Measurements from ENCODE around the gene TCN2. TPM values are rescaled to one million over a fixed set of nuclear protein-coding genes. Genes with fewer than 3 reads are reported as not detected.

TCN2 gene
- total RNA-seq, 1 donor from 2014 or later: 14.5 TPM

DNA sequence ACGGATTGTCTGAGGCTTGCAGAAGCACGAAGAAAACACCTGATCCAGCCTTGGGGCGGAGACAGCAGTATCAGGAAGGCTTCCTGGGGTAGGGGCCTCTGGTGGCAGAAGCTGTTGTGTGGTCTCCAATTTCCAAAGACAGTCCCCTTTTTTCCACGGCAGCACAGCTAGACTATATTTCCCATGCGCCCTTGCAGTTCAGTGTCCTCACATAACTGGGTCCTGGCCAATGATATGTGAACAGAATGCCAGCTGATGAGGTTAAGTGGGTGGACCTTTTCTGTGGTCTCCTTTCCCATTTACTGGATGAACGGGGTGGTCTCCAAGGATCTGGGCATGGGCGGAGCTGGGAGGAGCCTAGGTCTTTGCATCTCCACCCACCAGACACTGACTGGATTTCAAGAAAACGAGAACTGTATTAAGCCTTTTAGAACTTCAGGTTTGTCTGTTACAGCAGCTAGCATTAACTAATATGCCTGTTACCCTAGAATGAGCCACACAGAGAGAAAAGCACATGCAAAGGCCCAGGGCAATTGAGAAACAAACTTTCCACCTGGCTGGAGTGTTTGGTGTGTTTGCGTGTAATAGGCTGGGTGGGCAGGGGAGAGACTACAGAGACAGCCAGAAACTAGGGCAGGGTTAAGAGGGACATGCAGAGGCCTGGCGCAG, 38.7 kb upstream of the TCN2 start:
- no peak for DNase-seq (ENCODE audit: extremely low spot score, unreplicated experiment)
- H3K27ac Mint-ChIP-seq: no peak overlapping the region
- no peak overlapping the region for H3K4me3 Mint-ChIP-seq
- H3K4me1 Mint-ChIP-seq (ENCODE audit: unreplicated experiment): peaks cover 4% of the 10 kb centered on the region
- H3K27me3 Mint-ChIP-seq: peaks cover 21% of the 10 kb centered on the region
- H3K36me3 Mint-ChIP-seq: no peaks in the 10 kb centered on the region
- H3K9me3 Mint-ChIP-seq: no peaks in the 10 kb centered on the region
- no peak for TF ChIP-seq CTCF (conservative IDR thresholded peaks at IDR 0.05)

- TF ChIP-seq CTCF (conservative IDR thresholded peaks at IDR 0.05): no peak
- Mint-ChIP-seq H3K27ac (no peak overlapping the region), H3K27me3 (peaks cover 25% of the 10 kb centered on the region), H3K36me3 (no peaks in the 10 kb centered on the region), H3K4me1 (ENCODE audit: unreplicated experiment) (peaks cover 12% of the 10 kb centered on the region), H3K4me3 (no peak overlapping the region), H3K9me3 (no peaks in the 10 kb centered on the region)
- DNase-seq (ENCODE audit: extremely low spot score, unreplicated experiment): no peak
Measured at GRCh38 chr22:30569674-30570202, 37.2 kb upstream of the TCN2 start.

DNA sequence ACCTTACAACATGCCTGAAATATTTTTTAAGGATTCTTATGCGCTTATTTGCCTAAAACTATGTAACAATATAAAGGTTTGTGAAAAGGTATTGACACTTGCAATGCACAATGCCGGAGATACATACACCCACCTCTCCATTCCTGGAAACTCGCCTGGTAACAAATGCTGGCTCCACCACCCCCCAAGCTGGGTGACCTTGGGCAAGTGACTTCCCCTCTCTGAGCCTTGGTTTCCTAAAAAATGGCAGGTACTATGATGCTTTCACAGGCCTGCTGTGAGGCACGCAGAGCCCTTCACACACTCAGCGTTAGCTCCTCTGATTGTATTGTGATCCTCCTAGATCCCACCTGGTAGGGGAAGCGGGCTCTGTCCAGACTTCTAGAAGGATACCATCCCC, 34.8 kb upstream of the TCN2 start:
- H3K27ac Mint-ChIP-seq: no peak overlapping the region
- H3K36me3 Mint-ChIP-seq: no peaks in the 10 kb centered on the region
- no peak for TF ChIP-seq CTCF (conservative IDR thresholded peaks at IDR 0.05)
- DNase-seq (ENCODE audit: extremely low spot score, unreplicated experiment): no peak
- peaks cover 19% of the 10 kb centered on the region for H3K27me3 Mint-ChIP-seq
- H3K4me1 Mint-ChIP-seq (ENCODE audit: unreplicated experiment): peaks cover 12% of the 10 kb centered on the region
- H3K4me3 Mint-ChIP-seq: no peak overlapping the region
- no peaks in the 10 kb centered on the region for H3K9me3 Mint-ChIP-seq

DNA sequence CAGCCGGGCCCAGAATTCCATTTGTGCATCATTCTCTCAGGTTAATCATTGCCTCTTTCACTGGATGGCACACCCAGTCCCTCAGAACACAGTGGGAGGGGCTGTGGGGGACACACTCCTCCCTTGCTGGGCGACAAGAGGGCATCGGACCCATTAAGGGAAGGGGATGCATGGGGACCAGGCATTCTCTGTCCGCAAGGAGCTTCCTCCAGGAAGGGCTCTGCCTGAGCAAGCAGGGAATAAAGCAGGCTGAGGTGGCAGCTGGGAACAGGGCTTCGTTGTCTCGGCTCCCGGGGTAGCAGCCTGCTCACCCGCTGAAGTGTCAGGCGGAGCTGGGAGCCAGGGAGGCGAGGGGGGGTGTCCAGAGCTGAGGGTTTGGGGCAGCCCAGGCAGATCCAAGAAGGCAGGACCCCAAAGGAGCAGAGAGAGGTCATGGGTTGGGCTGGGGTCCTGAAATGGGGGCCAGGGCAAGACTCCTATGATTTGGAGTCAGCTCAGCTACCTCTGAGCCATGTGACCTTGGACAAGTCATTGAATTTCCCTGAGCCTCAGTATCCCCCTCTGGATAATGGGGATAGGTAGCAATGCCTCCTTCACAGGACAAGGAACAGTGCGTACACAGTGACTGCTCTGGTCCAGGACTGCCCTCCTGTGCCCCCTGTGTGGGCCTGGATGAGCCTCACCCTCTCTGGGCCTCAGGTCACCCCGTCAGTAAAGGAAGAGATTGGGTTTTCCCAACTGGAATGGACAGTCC, 34.0 kb upstream of the TCN2 start:
- no peak for DNase-seq (ENCODE audit: extremely low spot score, unreplicated experiment)
- no peak for TF ChIP-seq CTCF (conservative IDR thresholded peaks at IDR 0.05)
- Mint-ChIP-seq H3K9me3 (no peaks in the 10 kb centered on the region), H3K4me1 (ENCODE audit: unreplicated experiment) (peaks cover 12% of the 10 kb centered on the region), H3K4me3 (peak overlapping the region; percentile 77), H3K27ac (no peak overlapping the region), H3K36me3 (no peaks in the 10 kb centered on the region), H3K27me3 (peaks cover 19% of the 10 kb centered on the region)

DNA sequence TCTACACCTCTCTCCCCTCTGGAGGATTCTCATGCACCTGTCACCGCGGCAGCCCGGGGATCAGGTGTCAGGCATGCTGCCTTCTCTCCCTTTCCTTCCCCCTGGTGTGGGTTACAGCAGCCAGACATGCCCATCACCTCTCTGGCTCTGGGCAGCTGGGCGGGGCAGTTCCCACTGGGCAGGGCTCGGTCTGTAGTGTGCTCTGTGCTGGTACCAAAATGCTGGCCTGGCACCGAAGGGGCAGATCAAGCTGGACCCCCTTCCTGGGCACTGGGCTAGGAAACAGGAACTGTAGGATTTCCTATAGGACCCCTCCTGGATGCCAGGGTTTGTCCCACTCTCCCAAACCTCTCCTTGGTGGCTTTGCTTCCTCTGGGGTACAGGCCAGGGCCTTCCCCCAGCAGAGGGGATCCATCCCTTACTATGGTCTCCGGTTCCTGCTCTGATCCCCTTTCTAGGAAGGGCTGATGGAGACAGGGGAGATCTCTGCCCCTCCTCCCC, 33.3 kb upstream of the TCN2 start:
- peaks cover 12% of the 10 kb centered on the region for H3K4me1 Mint-ChIP-seq (ENCODE audit: unreplicated experiment)
- no peaks in the 10 kb centered on the region for H3K9me3 Mint-ChIP-seq
- peak overlapping the region; percentile 77 for H3K4me3 Mint-ChIP-seq
- peaks cover 19% of the 10 kb centered on the region for H3K27me3 Mint-ChIP-seq
- no peak for DNase-seq (ENCODE audit: extremely low spot score, unreplicated experiment)
- H3K27ac Mint-ChIP-seq: no peak overlapping the region
- H3K36me3 Mint-ChIP-seq: no peaks in the 10 kb centered on the region
- no peak for TF ChIP-seq CTCF (conservative IDR thresholded peaks at IDR 0.05)
